ENCODE results near the gene FCMR.

DNA sequence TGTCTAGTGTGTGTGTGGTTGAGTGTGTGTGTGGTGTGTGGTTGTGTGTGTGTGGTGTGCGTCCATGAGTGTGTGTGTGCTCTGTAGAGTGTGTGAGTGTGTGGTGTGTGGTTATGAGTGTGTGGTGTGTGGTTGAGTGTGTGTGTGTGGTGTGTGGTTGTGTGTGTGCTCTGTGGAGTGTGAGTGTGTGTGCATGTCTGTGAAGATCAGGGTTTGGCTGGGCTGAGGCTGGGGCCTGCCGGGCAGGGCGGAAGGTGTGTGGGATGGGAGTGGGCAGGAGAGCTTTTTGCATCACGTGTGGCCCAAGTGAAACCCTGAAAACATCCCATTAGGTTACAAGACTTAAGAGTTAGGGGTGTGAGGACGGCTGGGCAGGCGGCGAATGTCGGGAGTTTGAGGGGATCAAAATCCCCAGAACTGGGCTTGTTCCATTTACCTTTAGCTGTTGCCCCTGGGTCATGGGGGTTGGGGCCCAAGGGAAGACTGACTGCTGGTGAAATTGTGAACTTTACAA, 2.9 kb upstream of the FCMR start:
- no peak for TF ChIP-seq CTCF (IDR thresholded peaks at IDR 0.05; ENCODE audit: low read length)
- no peak for TF ChIP-seq EZH2 (IDR thresholded peaks at IDR 0.05; ENCODE audit: borderline replicate concordance, low read length)

Measured in OCI-LY1 (cell line).